HL-60/S4 treated with phorbol 12-myristate 13-acetate at 8.2 ng/mL for 4 days and 3 days (cell line): ENCODE results near the gene PTPN23.

ENCODE experiments used
- in situ Hi-C: fragments of 300-500 bp; cut with MboI; formaldehyde crosslinking; loops from 2 replicates; pipeline ENCODE4 v1.15.0; 2022; ENCODE audit warnings: low sequenced_read_pairs

The PTPN23 gene

GRCh38 chr3:47404955-47405790 lies 24.4 kb downstream of the PTPN23 start:
- in situ Hi-C loops: no loop called here

DNA sequence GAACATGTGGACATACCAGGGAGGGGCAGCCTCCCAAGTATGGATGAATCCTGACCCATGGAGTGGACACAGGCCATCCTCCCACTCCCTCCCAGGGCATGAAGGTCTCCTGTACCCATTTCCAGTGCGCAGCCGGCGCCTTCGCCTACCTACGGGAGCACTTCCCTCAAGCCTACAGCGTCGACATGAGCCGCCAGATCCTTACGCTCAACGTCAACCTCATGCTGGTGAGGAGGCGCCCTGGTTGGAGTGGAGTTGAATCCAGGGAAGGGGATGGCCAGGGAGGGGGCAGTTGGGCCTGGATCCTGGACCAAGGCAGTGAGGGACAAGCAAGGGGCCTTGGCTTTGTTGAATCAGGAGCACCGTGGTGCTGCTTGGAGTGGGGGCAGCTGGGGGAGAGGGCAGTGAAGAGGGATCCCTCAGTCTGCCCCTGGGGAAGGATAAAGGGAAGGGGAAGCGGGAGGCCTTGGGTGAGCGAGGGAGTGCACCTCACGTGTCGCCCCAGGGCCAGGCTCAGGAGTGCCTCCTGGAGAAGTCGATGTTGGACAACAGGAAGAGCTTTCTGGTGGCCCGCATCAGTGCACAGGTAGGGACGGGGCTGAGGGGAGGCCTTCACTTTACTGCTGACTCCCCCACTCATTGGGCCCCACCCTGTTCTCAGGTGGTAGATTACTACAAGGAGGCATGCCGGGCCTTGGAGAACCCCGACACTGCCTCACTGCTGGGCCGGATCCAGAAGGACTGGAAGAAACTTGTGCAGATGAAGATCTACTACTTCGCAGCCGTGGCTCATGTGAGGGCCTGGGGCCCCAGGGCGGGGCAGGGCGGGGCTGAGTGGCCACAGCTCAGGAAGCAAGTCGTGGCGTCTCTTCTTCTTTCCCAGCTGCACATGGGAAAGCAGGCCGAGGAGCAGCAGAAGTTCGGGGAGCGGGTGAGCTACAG lies 25.3 kb downstream of the PTPN23 start:
- in situ Hi-C loops: no loop called here

DNA sequence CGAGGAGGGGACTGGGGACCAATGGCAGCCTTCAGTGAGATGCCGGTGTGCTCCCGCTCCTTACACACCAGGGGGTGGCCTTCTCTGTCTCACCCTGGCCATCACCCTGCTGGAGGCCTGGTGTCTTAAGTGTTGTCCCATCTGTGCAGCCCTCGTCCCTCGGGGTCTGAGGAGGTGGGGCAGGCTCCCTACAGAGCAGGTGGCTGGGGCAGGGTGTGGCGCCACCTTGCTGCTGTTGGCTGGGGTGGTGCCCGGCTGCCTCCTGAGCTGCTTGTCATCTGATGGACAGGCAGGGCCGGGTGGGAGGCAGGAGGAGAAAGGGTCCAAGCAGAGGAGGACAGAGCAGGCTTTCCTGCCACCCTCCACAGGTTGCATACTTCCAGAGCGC lies 25.9 kb downstream of the PTPN23 start:
- in situ Hi-C loops: no loop called here

DNA sequence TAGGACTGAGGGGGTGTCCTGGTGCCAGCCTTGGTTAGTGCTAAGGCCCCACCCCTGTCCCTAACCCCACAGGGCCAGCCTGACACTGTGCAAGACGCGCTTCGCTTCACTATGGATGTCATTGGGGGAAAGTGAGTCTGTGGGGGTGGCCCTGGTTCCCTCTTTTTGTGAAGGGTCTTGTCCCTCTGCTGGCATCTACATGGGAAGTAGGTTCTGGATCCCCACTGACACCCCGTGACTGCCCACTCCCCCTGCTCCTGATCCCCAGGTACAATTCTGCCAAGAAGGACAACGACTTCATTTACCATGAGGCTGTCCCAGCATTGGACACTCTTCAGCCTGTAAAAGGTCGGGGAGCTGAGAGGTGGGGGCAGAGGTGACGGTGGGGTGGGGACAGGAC lies 26.4 kb downstream of the PTPN23 start:
- in situ Hi-C loops: no loop called here

DNA sequence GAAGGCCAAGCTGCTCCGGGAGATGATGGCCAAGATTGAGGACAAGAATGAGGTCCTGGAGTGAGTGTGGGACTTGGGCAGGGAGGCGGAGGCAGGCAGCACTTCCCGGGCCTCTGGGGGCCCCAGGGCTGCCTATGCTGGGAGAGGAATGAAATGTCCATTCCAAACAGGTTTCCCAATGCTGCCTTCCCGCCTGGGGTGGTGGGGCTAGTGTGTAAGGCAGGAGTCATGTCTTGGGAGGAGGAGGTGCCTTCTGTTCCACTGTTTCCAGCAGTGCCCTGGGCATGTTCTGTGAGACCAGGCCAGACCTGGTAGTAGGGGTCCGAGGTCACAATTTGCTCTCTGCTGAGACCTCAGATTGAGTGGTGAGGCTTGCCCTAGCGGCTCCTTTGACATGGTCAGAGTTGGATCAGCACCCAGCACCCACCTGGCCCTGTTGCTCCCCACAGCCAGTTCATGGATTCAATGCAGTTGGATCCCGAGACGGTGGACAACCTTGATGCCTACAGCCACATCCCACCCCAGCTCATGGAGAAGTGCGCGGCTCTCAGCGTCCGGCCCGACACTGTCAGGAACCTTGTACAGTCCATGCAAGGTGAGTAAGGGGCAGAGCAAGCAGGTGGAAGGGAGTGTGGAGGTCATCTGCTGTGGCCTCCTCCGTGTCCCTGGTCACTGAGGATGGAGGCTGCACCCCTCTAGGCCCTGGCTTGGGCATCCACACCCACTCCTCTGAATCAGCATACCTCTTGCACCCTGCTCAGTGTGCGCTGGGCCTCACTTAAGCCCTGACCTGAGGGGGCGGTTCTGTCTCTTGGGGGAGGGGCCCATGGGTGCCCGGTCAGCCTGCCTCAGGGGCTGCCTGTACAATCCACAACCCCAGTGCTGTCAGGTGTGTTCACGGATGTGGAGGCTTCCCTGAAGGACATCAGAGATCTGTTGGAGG lies 27.3 kb downstream of the PTPN23 start:
- in situ Hi-C loops: no loop called here

DNA sequence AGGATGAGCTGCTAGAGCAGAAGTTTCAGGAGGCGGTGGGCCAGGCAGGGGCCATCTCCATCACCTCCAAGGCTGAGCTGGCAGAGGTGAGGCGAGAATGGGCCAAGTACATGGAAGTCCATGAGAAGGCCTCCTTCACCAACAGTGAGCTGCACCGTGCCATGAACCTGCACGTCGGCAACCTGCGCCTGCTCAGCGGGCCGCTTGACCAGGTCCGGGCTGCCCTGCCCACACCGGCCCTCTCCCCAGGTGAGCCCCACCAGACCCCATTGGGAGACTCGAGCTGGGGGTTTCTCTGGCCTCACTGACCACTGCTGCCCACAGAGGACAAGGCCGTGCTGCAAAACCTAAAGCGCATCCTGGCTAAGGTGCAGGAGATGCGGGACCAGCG lies 28.0 kb downstream of the PTPN23 start:
- in situ Hi-C loops: no loop called here

DNA sequence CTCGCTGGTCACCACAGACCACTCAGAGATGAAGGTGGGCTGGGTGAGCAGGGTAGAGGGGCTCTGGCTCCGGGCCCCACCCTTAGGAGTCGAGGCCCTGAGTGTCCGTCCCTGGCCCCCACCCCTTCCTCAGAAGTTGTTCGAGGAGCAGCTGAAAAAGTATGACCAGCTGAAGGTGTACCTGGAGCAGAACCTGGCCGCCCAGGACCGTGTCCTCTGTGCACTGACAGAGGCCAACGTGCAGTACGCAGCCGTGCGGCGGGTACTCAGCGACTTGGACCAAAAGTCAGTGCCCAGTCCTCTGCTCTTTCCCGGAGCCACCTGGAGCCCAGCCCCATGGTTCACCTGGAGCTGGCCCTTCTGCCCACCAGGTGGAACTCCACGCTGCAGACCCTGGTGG lies 28.5 kb downstream of the PTPN23 start:
- in situ Hi-C loops: no loop called here

- in situ Hi-C loops: no loop called here
Measured at GRCh38 chr3:47409688-47410416, 29.0 kb downstream of the PTPN23 start.

GRCh38 chr3:47410417-47410720 lies 29.5 kb downstream of the PTPN23 start:
- in situ Hi-C loops: no loop called here

DNA sequence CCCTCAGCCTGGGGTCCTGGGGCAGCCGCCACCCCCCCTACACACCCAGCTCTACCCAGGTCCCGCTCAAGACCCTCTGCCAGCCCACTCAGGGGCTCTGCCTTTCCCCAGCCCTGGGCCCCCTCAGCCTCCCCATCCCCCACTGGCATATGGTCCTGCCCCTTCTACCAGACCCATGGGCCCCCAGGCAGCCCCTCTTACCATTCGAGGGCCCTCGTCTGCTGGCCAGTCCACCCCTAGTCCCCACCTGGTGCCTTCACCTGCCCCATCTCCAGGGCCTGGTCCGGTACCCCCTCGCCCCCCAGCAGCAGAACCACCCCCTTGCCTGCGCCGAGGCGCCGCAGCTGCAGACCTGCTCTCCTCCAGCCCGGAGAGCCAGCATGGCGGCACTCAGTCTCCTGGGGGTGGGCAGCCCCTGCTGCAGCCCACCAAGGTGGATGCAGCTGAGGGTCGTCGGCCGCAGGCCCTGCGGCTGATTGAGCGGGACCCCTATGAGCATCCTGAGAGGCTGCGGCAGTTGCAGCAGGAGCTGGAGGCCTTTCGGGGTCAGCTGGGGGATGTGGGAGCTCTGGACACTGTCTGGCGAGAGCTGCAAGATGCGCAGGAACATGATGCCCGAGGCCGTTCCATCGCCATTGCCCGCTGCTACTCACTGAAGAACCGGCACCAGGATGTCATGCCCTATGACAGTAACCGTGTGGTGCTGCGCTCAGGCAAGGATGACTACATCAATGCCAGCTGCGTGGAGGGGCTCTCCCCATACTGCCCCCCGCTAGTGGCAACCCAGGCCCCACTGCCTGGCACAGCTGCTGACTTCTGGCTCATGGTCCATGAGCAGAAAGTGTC lies 30.2 kb downstream of the PTPN23 start:
- in situ Hi-C loops: no loop called here

GRCh38 chr3:47411696-47412452 lies 31.1 kb downstream of the PTPN23 start:
- in situ Hi-C loops: no loop called here

DNA sequence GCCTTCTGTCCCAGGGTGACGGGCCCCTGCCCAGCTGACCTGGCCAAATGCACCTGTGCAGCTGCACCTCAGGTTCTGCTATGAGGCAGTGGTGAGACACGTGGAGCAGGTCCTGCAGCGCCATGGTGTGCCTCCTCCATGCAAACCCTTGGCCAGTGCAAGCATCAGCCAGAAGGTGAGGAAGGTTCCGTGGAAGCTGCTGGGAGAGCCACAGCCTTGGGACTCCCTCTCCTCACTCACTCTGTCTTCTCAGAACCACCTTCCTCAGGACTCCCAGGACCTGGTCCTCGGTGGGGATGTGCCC lies 31.6 kb downstream of the PTPN23 start:
- in situ Hi-C loops: no loop called here

GRCh38 chr3:47412842-47413520 lies 32.2 kb downstream of the PTPN23 start:
- in situ Hi-C loops: no loop called here

DNA sequence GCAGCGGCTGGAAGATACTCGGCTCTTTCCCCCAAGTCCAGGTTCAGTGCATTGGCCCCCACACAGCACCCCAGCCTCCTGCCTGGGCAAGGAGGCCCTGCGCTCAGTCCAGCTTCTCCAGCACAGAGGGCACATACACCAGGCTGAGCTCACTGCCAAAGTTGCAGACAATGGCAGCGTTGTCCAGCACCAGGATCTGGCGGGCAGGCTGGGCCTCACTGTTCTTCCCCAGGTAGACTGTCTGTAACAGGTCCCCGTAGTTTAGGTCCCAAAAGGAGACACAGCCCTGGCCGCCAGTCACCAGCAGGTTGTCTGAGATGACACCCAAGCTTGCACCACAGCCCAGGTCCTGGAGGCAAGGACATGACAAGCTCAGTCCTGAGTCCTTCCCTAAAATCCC lies 32.9 kb downstream of the PTPN23 start:
- in situ Hi-C loops: no loop called here

DNA sequence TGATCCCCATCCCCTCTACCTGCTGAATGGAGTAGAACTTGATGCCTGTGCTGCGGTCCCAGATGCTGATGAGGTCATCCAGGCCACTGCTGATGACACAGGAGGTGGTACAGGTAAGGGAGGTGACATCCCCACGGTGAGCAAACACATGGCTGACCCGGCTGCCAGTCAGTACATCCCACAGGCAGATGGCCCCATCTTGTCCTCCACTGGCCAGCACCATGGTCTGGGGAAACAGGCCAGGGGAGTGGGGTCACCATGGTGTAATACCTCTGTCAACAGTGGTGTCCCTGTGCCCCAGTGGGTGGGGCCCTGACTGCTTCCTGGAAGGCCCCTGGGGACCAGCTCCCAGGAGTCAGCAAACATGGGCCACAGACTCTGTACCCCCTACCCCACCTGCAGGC lies 33.3 kb downstream of the PTPN23 start:
- in situ Hi-C loops: no loop called here

DNA sequence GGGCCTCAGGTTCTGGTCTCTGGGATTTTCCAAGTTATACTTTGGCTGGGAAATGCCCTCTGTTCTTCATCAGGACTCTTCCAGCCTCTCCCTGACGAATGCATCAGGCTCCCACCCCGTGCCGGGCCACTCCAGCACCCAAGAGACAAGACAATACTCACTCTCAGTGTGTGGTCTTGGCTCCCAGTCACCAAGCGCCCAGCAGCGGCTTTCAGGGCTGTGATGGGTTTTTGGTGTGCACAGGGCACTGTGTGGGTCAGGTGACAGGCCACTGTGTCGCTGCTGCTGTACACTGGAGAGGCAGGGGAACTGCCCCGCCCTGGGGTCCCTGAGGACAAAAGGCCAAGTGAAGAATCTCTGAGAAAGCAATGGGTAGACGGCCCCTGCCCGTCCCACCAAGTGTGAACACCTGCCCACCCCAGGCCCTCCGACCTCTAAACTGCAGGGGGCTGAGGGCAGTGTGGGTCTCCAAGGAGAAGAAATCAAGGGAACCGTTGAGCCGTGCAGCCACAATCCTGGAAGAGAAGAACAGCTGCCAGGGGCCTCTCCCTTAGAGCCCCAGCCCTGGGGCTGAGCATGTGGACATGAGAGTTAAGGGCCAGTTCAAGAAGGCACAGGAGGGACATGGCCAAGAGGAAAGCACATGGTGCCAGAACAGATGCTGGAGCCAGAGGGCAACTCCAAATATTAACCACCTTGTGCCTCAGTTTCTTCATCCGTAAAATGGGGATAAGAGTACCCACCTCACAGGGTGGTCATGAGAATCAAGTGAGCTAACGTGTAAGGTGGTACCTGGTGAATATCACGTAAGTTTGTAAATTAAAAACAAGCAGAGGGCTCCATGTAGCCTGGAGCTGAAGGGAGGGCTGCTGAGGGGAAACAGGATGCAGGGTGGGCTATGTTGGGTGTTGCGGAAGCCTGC lies 34.1 kb downstream of the PTPN23 start:
- in situ Hi-C loops: no loop called here

- in situ Hi-C loops: no loop called here
Measured at GRCh38 chr3:47416041-47416440, 35.2 kb downstream of the PTPN23 start.
